Glomerular visceral epithelial cell (primary cell): ENCODE measurements around the gene DDIAS.
"Not testable (repeated sequence)": the region's sequence is repeated elsewhere in the genome, so short reads cannot be mapped to it uniquely, and the experiment has no call there.

ENCODE experiments used
- DNase-seq: peaks from one replicate; pipeline ENCODE4 v3.0.0-alpha.2; 2016; ENCODE audit errors: extremely low spot score

The DDIAS gene

GRCh38 chr11:82901165-82901921 is at the start of gene DDIAS:
DDIAS (plus strand) TSS chr11:82901736; CDS start chr11:82914739, 13,003 bp downstream.
- peak; percentile 94 for DNase-seq

- DNase-seq = no peak
Observed at GRCh38 chr11:82854242-82854641, 47.3 kb upstream of the DDIAS start.

GRCh38 chr11:82854916-82855315 is 46.6 kb upstream of the DDIAS start:
- DNase-seq = not testable (repeated sequence)

GRCh38 chr11:82855616-82856015 is 45.9 kb upstream of the DDIAS start:
- no peak for DNase-seq

GRCh38 chr11:82857145-82857544 is 44.4 kb upstream of the DDIAS start:
- no peak for DNase-seq

- DNase-seq = no peak
Observed at GRCh38 chr11:82858133-82858532, 43.4 kb upstream of the DDIAS start.

GRCh38 chr11:82858556-82859091 is 42.9 kb upstream of the DDIAS start:
- DNase-seq = peak; percentile 70

GRCh38 chr11:82859750-82860149 is 41.8 kb upstream of the DDIAS start:
- DNase-seq = no peak

- DNase-seq = no peak
Observed at GRCh38 chr11:82862379-82862778, 39.2 kb upstream of the DDIAS start.

GRCh38 chr11:82863209-82863608 is 38.3 kb upstream of the DDIAS start:
- DNase-seq = no peak

- DNase-seq = peak; percentile 53
Observed at GRCh38 chr11:82864268-82864667, 37.3 kb upstream of the DDIAS start.

- DNase-seq = no peak
Observed at GRCh38 chr11:82865841-82866240, 35.7 kb upstream of the DDIAS start.

- peak; percentile 74 for DNase-seq
Observed at GRCh38 chr11:82867495-82868082, 33.9 kb upstream of the DDIAS start.

- DNase-seq = no peak
Observed at GRCh38 chr11:82869657-82870056, 31.9 kb upstream of the DDIAS start.

- DNase-seq = no peak
Observed at GRCh38 chr11:82871646-82872045, 29.9 kb upstream of the DDIAS start.

GRCh38 chr11:82872377-82873150 is 29.0 kb upstream of the DDIAS start:
- DNase-seq = no peak

- no peak for DNase-seq
Observed at GRCh38 chr11:82873919-82874333, 27.6 kb upstream of the DDIAS start.

GRCh38 chr11:82874646-82875523 is 26.7 kb upstream of the DDIAS start:
- no peak for DNase-seq

GRCh38 chr11:82883853-82884252 is 17.7 kb upstream of the DDIAS start:
- no peak for DNase-seq

GRCh38 chr11:82889133-82890001 is 12.2 kb upstream of the DDIAS start:
- DNase-seq = no peak

GRCh38 chr11:82890002-82890341 is 11.6 kb upstream of the DDIAS start:
- no peak for DNase-seq
